Coronary artery (tissue), 2 donors: Measurements from ENCODE around the gene PEX3.
"Not testable (repeated sequence)": the region's sequence is repeated elsewhere in the genome, so short reads cannot be mapped to it uniquely, and the experiment has no call there.

Source experiments
- DNase-seq: peaks from one replicate; pipeline ENCODE4 v3.0.0-alpha.2; 2017; ENCODE audit warnings: low spot score
- H3K27ac ChIP-seq, 2 donors: fragments of 200-600 bp; sonication (generic); one replicate each; pipeline ENCODE4 v1.5.1; 2016 to 2019
- H3K4me3 ChIP-seq: fragments of 200-600 bp; sonication (generic); 2 replicates; pipeline ENCODE4 v1.5.1; 2016; ENCODE audit warnings: mild to moderate bottlenecking, moderate library complexity
- CTCF ChIP-seq: fragments of 200-600 bp; sonication (generic); IDR thresholded peaks from one replicate; pipeline ENCODE4 v1.5.1; 2019; ENCODE audit warnings: antibody characterized with exemption

PEX3 gene

GRCh38 chr6:143506199-143506598, 55.6 kb downstream of the PEX3 start:
- DNase-seq = no peak
- no peak overlapping the region for H3K27ac ChIP-seq
- no peak for TF ChIP-seq CTCF
- H3K4me3 ChIP-seq = no peak overlapping the region

- Histone ChIP-seq H3K27ac (no peak overlapping the region), H3K4me3 (no peak overlapping the region)
- DNase-seq = no peak
- TF ChIP-seq CTCF = no peak
These were observed 56.0 kb downstream of the PEX3 start for GRCh38 chr6:143506620-143507019.

GRCh38 chr6:143507358-143508145, 56.9 kb downstream of the PEX3 start:
- H3K27ac ChIP-seq = no peak overlapping the region
- no peak for DNase-seq
- no peak for TF ChIP-seq CTCF
- H3K4me3 ChIP-seq = no peak overlapping the region

DNA sequence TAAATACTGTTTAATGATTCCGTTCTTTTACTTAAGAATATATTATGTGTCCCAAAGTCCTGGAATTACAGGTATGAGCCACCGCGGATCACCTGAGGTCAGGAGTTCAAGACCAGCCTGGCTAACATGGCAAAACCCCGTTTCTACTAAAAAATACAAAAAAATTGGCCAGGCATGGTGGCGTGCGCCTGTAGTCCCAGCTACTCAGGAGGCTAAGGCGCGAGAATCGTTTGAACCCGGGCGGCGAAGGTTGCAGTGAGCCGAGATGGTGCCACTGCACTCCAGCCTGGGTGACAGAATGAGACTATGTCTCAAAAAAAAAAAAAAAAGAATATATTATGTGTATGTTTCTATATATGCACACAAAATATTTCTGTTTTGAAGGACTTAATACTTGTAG, 59.7 kb downstream of the PEX3 start:
- peak overlapping the region; percentile 87 for H3K4me3 ChIP-seq
- H3K27ac ChIP-seq, DNase-seq: not testable (repeated sequence)

GRCh38 chr6:143510991-143511891, 60.6 kb downstream of the PEX3 start, which contains the start of gene FUCA2:
FUCA2 (minus strand) TSS chr6:143511720; CDS start chr6:143511634, 86 bp downstream.
- Histone ChIP-seq H3K4me3 (peak within 1 kb of the TSS; percentile 87), H3K27ac (peak within 1 kb of the TSS; percentile 80 to 93)
- TF ChIP-seq CTCF = no peak
- DNase-seq = peak; percentile 94

- Histone ChIP-seq H3K4me3 (no peak overlapping the region), H3K27ac (no peak overlapping the region)
- DNase-seq = no peak
- TF ChIP-seq CTCF = no peak
These were observed 62.8 kb downstream of the PEX3 start for GRCh38 chr6:143513410-143513809.

DNA sequence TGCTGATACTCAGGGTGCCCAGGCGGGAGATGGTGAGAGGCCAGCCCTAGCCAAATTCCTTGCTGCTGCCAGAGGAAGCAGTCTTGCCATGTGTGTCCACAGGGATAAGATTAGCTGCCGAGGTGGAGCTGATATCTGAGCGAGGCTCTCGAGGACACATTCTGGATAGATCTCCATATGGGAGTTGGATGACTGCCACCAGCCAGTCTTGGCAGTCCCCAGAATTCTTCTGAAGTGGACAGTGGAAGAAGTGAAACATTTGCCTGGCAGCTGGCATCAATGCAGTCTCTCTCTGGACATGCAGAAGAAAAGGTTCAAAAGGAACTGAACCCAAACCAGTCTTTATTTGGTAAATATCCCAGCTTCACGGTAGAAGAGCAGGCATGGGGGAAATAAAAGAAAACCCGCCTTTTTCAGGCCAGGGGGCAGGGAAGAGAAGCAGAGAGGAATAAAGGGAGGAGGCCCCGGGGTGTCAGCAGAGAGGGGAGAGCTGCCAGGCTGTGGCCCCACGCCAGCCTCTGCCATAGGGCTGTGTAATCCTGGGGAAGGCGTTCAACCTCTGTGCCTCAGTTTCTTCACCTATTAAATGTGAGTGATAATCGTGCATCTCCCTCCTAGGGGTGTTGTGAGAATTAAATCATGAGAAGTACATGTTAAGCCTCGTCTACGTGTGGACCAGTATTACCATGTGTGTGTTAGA, 64.6 kb downstream of the PEX3 start:
- DNase-seq = peak; percentile 77
- no peak for TF ChIP-seq CTCF

More for the DNA sequence above, 64.6 kb downstream of the PEX3 start:
- Histone ChIP-seq H3K27ac (peak overlapping the region in 1 of 2 donors; percentile 73), H3K4me3 (no peak overlapping the region)
